DND-41 (cell line): Measurements from ENCODE around the gene PMS1.

Experiments
- CTCF ChIP-seq: IDR thresholded peaks from 2 replicates; pipeline ENCODE4 v1.5.1; 2012; ENCODE audit warnings: borderline replicate concordance, low read length, moderate library complexity, mild to moderate bottlenecking; ENCODE audit not compliant: poor library complexity, severe bottlenecking; ENCODE audit errors: extremely low read depth
- EZH2 ChIP-seq: IDR thresholded peaks from 3 replicates; pipeline ENCODE4 v1.6.1; 2012; ENCODE audit warnings: borderline replicate concordance, low read depth, mild to moderate bottlenecking, moderate library complexity, low read length, inconsistent platforms; ENCODE audit not compliant: severe bottlenecking

- TF ChIP-seq CTCF, result no peak
- TF ChIP-seq EZH2, result no peak
Observed at GRCh38 chr2:189799030-189799331, 14.7 kb downstream of the PMS1 start.
